NCI-H2196 treated with DMSO at 0.1 percent for 48 hours (cell line): ENCODE results near the gene SRC.

Experiments used
- DNase-seq: peaks from one replicate; lab custom pipeline; 2025; ENCODE audit not compliant: unreplicated experiment; lab: John Stamatoyannopoulos, UW

Gene SRC

GRCh38 chr20:37349517-37350491, 3.9 kb downstream of the SRC start:
- DNase-seq, result no peak

- DNase-seq, result no peak
Measured at GRCh38 chr20:37350649-37351574, 5.0 kb downstream of the SRC start.

- DNase-seq, result no peak
Measured at GRCh38 chr20:37351689-37352607, 6.0 kb downstream of the SRC start.

GRCh38 chr20:37352608-37352980, 6.7 kb downstream of the SRC start:
- DNase-seq, result no peak

GRCh38 chr20:37353285-37353849, 7.4 kb downstream of the SRC start:
- no peak for DNase-seq

- DNase-seq, result no peak
Measured at GRCh38 chr20:37354210-37355195, 8.6 kb downstream of the SRC start.

GRCh38 chr20:37355252-37356180, 9.6 kb downstream of the SRC start:
- DNase-seq, result no peak

GRCh38 chr20:37356387-37356786, 10.4 kb downstream of the SRC start:
- DNase-seq, result no peak

GRCh38 chr20:37356961-37357371, 11.0 kb downstream of the SRC start:
- DNase-seq, result no peak

- DNase-seq, result no peak
Measured at GRCh38 chr20:37357481-37358365, 11.8 kb downstream of the SRC start.

GRCh38 chr20:37358366-37359150, 12.6 kb downstream of the SRC start:
- DNase-seq, result no peak

- no peak for DNase-seq
Measured at GRCh38 chr20:37359331-37359730, 13.4 kb downstream of the SRC start.

GRCh38 chr20:37359836-37360235, 13.9 kb downstream of the SRC start:
- DNase-seq, result no peak

- DNase-seq, result no peak
Measured at GRCh38 chr20:37360391-37361115, 14.6 kb downstream of the SRC start.

- no peak for DNase-seq
Measured at GRCh38 chr20:37361336-37361735, 15.4 kb downstream of the SRC start.
